Gastrocnemius medialis (tissue), 4 donors: Measurements from ENCODE around the gene EMC7. TPM values are rescaled to one million over a fixed set of nuclear protein-coding genes. Genes with fewer than 3 reads are reported as not detected.

ENCODE experiments used
- ATAC-seq, 2 donors: fragments of 150-250 bp; one replicate each; pipeline ENCODE4 v1.9.1; 2016
- DNase-seq, 2 donors: peaks; one replicate each; pipeline ENCODE4 v3.0.0-alpha.2; 2019
- H3K27ac ChIP-seq, 4 donors: fragments of 200-600 bp; sonication (generic); 1 replicate in 1 of 4; 2 replicates in 3 of 4; pipeline ENCODE4 v1.5.1; 2016 to 2018; ENCODE audit warnings: mild to moderate bottlenecking in 2 of 4, moderate library complexity in 1 of 4
- H3K27me3 ChIP-seq, 3 donors: fragments of 200-600 bp; sonication (generic) in 2 of 3; 1 replicate in 1 of 3; 2 replicates in 2 of 3; pipeline versions ENCODE4 v1.5.1 to v1.6.0; 2016 to 2019; ENCODE audit warnings: mild to moderate bottlenecking in 1 of 3, moderate library complexity in 1 of 3
- H3K36me3 ChIP-seq, 2 donors: fragments of 200-600 bp; sonication (generic) in 1 of 2; one replicate each; pipeline ENCODE4 v1.5.1; 2017 to 2018
- H3K4me1 ChIP-seq, 2 donors: fragments of 200-600 bp; sonication (generic) in 1 of 2; one replicate each; pipeline ENCODE4 v1.5.1; 2016 to 2017; ENCODE audit warnings: mild to moderate bottlenecking in 2 of 2
- H3K4me3 ChIP-seq, 4 donors: fragments of 200-600 bp; sonication (generic) in 3 of 4; 1 replicate in 1 of 4; 2 replicates in 3 of 4; pipeline ENCODE4 v1.5.1; 2016 to 2019; ENCODE audit warnings: mild to moderate bottlenecking in 2 of 4
- H3K9me3 ChIP-seq, 3 donors: fragments of 200-600 bp; sonication (generic) in 2 of 3; 1 replicate in 1 of 3; 2 replicates in 2 of 3; pipeline ENCODE4 v1.5.1; 2016 to 2019
- CTCF ChIP-seq, 5 experiments: fragments of 450-650 bp in 3 of 5; fragments of 200-600 bp in 2 of 5; sonication (generic) in 2 of 5; IDR thresholded peaks in 4 of 5; conservative IDR thresholded peaks in 1 of 5; 1 replicate in 4 of 5; 2 replicates in 1 of 5; pipeline ENCODE4 v1.5.1; 2016 to 2019; ENCODE audit warnings: antibody characterized with exemption in 5 of 5, mild to moderate bottlenecking in 3 of 5, moderate library complexity in 3 of 5
- POLR2A ChIP-seq, 2 donors: fragments of 450-650 bp; IDR thresholded peaks; one replicate each; pipeline ENCODE4 v1.6.1; 2017; ENCODE audit warnings: antibody characterized with exemption in 2 of 2, mild to moderate bottlenecking in 2 of 2, moderate library complexity in 2 of 2
- in situ Hi-C, 4 donors: fragments of 200-750 bp; cut with MboI; loops; one replicate each; pipeline versions ENCODE4 v1.15.0 to v1.8.0; 2017; ENCODE audit warnings: low sequenced_read_pairs in 4 of 4
- intact Hi-C: fragments of 100-400 bp; cut with DNase I; formaldehyde crosslinking; loops from one replicate; pipeline ENCODE4 v1.15.1; 2023; ENCODE audit warnings: low total_unique reads
- total RNA-seq, 4 donors: library from RNA; depleted of rRNA; stranded (reverse); fragments of >200 nt; gene quantifications; one replicate each; pipeline versions ENCODE4 v1.1.0 to v1.2.3, GENCODE V29; 2016

EMC7 gene
- total RNA-seq, 4 donors from 2014 or later = 36.6 to 66.8 (median 48.3) TPM

GRCh38 chr15:34084086-34084485, 17.6 kb downstream of the EMC7 start:
- Histone ChIP-seq H3K4me3 (no peak overlapping the region), H3K4me1 (no peaks in the 10 kb centered on the region), H3K27me3 (no peaks in the 10 kb centered on the region), H3K27ac (peak overlapping the region in 2 of 4 donors; percentile 23 to 41), H3K36me3 (peaks cover 0 to 46% of the 10 kb centered on the region in 2 donors), H3K9me3 (no peaks in the 10 kb centered on the region)
- intact Hi-C loops (no loop called here), in situ Hi-C loops (no loop called here)
- peak in 1 of 2 donors; percentile 57 for DNase-seq
- ATAC-seq = peak; percentile 75 to 96
- no peak for TF ChIP-seq CTCF (IDR thresholded peaks at IDR 0.05 in 4 of 5, conservative IDR thresholded peaks at IDR 0.05 in 1 of 5)
- no peak for TF ChIP-seq POLR2A (IDR thresholded peaks at IDR 0.05)

- no peaks in the 10 kb centered on the region for H3K27me3 ChIP-seq
- DNase-seq (no peak), ATAC-seq (no peak)
- intact Hi-C loops (no loop called here), in situ Hi-C loops (no loop called here)
- no peaks in the 10 kb centered on the region for H3K9me3 ChIP-seq
- no peak overlapping the region for H3K4me3 ChIP-seq
- peaks cover 0 to 17% of the 10 kb centered on the region in 2 donors for H3K36me3 ChIP-seq
- no peak for TF ChIP-seq CTCF (IDR thresholded peaks at IDR 0.05 in 4 of 5, conservative IDR thresholded peaks at IDR 0.05 in 1 of 5)
- TF ChIP-seq POLR2A (IDR thresholded peaks at IDR 0.05) = no peak
- no peaks in the 10 kb centered on the region for H3K4me1 ChIP-seq
- H3K27ac ChIP-seq = no peak overlapping the region
Observed at GRCh38 chr15:34079904-34080303, 21.8 kb downstream of the EMC7 start.

GRCh38 chr15:34078900-34079299, 22.8 kb downstream of the EMC7 start:
- Histone ChIP-seq H3K27ac (no peak overlapping the region), H3K9me3 (no peaks in the 10 kb centered on the region), H3K4me1 (no peaks in the 10 kb centered on the region), H3K36me3 (peaks cover 0 to 17% of the 10 kb centered on the region in 2 donors), H3K27me3 (no peaks in the 10 kb centered on the region), H3K4me3 (no peak overlapping the region)
- DNase-seq (no peak), ATAC-seq (no peak)
- in situ Hi-C loops (no loop called here), intact Hi-C loops (no loop called here)
- TF ChIP-seq CTCF (IDR thresholded peaks at IDR 0.05 in 4 of 5, conservative IDR thresholded peaks at IDR 0.05 in 1 of 5) = no peak
- TF ChIP-seq POLR2A (IDR thresholded peaks at IDR 0.05) = no peak

GRCh38 chr15:34076785-34077184, 24.9 kb downstream of the EMC7 start:
- ATAC-seq (no peak), DNase-seq (no peak)
- Histone ChIP-seq H3K4me1 (no peaks in the 10 kb centered on the region), H3K4me3 (no peak overlapping the region), H3K27me3 (no peaks in the 10 kb centered on the region), H3K9me3 (no peaks in the 10 kb centered on the region), H3K36me3 (peaks cover 0 to 3% of the 10 kb centered on the region in 2 donors), H3K27ac (no peak overlapping the region)
- in situ Hi-C loops = no loop called here
- TF ChIP-seq CTCF (IDR thresholded peaks at IDR 0.05 in 4 of 5, conservative IDR thresholded peaks at IDR 0.05 in 1 of 5) (no peak), POLR2A (IDR thresholded peaks at IDR 0.05) (no peak)
- intact Hi-C loops = no loop called here

GRCh38 chr15:34070003-34070402, 31.7 kb downstream of the EMC7 start:
- DNase-seq = no peak
- in situ Hi-C loops (loop anchor here in 1 of 4 donors (25.0 kb wide), 1 partner anchor 292 kb away; the partner anchor contains the start of gene LPCAT4), intact Hi-C loops (no loop called here)
- H3K4me1 ChIP-seq = no peaks in the 10 kb centered on the region
- no peak for ATAC-seq
- H3K4me3 ChIP-seq = no peak overlapping the region
- no peak for TF ChIP-seq POLR2A (IDR thresholded peaks at IDR 0.05)
- H3K36me3 ChIP-seq = no peaks in the 10 kb centered on the region
- H3K27ac ChIP-seq = no peak overlapping the region
- no peaks in the 10 kb centered on the region for H3K27me3 ChIP-seq
- H3K9me3 ChIP-seq = no peaks in the 10 kb centered on the region
